Uterus (tissue), 4 donors: ENCODE measurements around the gene HMX2. TPM values are rescaled to one million over a fixed set of nuclear protein-coding genes. Genes with fewer than 3 reads are reported as not detected.

Experiments
- DNase-seq, 2 donors: peaks; one replicate each; pipeline ENCODE4 v3.0.0-alpha.2; 2019 to 2020
- H3K27ac ChIP-seq, 2 donors: fragments of 200-600 bp; sonication (generic); 1 replicate in 1 of 2; 2 replicates in 1 of 2; pipeline ENCODE4 v1.5.1; 2016 to 2018
- H3K27me3 ChIP-seq, 2 donors: fragments of 200-600 bp; sonication (generic); one replicate each; pipeline ENCODE4 v1.5.1; 2018 to 2019; ENCODE audit warnings: control low read depth in 1 of 2
- H3K36me3 ChIP-seq, 2 donors: fragments of 200-600 bp; sonication (generic); one replicate each; pipeline ENCODE4 v1.5.1; 2019; ENCODE audit warnings: control low read depth in 1 of 2
- H3K4me1 ChIP-seq, 2 donors: fragments of 200-600 bp; sonication (generic); one replicate each; pipeline ENCODE4 v1.5.1; 2018 to 2019; ENCODE audit warnings: control low read depth in 1 of 2
- H3K4me3 ChIP-seq, 2 donors: fragments of 200-600 bp; sonication (generic); 1 replicate in 1 of 2; 2 replicates in 1 of 2; pipeline ENCODE4 v1.5.1; 2018 to 2019; ENCODE audit warnings: mild to moderate bottlenecking in 1 of 2
- H3K9me3 ChIP-seq, 2 donors: fragments of 200-600 bp; sonication (generic); one replicate each; pipeline ENCODE4 v1.5.1; 2019; ENCODE audit warnings: control low read depth in 1 of 2
- POLR2A ChIP-seq, 2 donors: fragments of 450-650 bp; IDR thresholded peaks; one replicate each; pipeline ENCODE4 v1.6.1; 2016; ENCODE audit warnings: antibody characterized with exemption in 2 of 2, mild to moderate bottlenecking in 1 of 2, moderate library complexity in 1 of 2
- intact Hi-C: fragments of 100-400 bp; cut with DNase I; formaldehyde crosslinking; loops from one replicate; pipeline ENCODE4 v1.15.1; 2023; ENCODE audit warnings: low total_unique reads
- total RNA-seq, 4 donors: library from RNA; depleted of rRNA in 3 of 4; stranded (reverse); fragments of >200 nt in 3 of 4; gene quantifications; one replicate each; pipeline versions ENCODE4 v1.1.0 to v1.2.4, GENCODE V29; 2014 to 2023
- TF ChIP-seq, protein P1 (sequence below), 4 experiments: fragments of 200-600 bp in 2 of 4; fragments of 450-650 bp in 2 of 4; sonication (generic) in 2 of 4; IDR thresholded peaks; one replicate each; pipeline ENCODE4 v1.5.1; 2016 to 2019; ENCODE audit warnings: antibody characterized with exemption in 4 of 4, mild to moderate bottlenecking in 2 of 4, moderate library complexity in 1 of 4
- donor health status: DM: yes; HTN: yes; CAD: no.

HMX2 gene
- total RNA-seq, 4 donors from 2014 or later, result not detected

- H3K27me3 ChIP-seq, result no peaks in the 10 kb centered on the region
- H3K36me3 ChIP-seq, result no peaks in the 10 kb centered on the region
- no peak for DNase-seq
- H3K4me1 ChIP-seq, result no peaks in the 10 kb centered on the region
- H3K9me3 ChIP-seq, result peaks cover 0 to 7% of the 10 kb centered on the region in 2 donors
- no peak for TF ChIP-seq POLR2A (IDR thresholded peaks at IDR 0.05)
- TF ChIP-seq, protein P1, sequence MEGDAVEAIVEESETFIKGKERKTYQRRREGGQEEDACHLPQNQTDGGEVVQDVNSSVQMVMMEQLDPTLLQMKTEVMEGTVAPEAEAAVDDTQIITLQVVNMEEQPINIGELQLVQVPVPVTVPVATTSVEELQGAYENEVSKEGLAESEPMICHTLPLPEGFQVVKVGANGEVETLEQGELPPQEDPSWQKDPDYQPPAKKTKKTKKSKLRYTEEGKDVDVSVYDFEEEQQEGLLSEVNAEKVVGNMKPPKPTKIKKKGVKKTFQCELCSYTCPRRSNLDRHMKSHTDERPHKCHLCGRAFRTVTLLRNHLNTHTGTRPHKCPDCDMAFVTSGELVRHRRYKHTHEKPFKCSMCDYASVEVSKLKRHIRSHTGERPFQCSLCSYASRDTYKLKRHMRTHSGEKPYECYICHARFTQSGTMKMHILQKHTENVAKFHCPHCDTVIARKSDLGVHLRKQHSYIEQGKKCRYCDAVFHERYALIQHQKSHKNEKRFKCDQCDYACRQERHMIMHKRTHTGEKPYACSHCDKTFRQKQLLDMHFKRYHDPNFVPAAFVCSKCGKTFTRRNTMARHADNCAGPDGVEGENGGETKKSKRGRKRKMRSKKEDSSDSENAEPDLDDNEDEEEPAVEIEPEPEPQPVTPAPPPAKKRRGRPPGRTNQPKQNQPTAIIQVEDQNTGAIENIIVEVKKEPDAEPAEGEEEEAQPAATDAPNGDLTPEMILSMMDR (IDR thresholded peaks at IDR 0.05), result no peak
- intact Hi-C loops, result no loop called here
- no peak overlapping the region for H3K27ac ChIP-seq
- H3K4me3 ChIP-seq, result no peak overlapping the region
Measured at GRCh38 chr10:123180101-123181090, 32.5 kb downstream of the HMX2 start.

DNA sequence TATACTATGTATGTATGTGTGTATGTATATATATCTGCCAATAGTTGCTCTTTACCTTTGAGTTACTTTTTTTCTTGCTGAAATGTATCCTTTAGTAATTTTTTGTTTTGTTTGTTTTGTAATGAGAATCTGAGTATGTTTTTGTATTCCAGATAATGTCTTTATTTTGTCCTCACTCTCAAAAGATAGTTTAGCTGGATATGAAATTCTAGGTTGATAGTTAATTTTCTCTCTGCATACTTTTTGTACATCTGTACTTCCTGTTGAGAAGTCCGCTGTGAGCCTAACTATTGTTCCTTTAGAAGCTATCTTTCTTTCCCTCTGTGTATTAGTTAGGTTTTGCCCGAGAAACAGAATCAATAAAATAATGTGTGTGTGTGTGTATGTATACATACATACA lies 35.8 kb downstream of the HMX2 start:
- no peaks in the 10 kb centered on the region for H3K4me1 ChIP-seq
- H3K9me3 ChIP-seq, result peaks cover 0 to 7% of the 10 kb centered on the region in 2 donors
- no peak for TF ChIP-seq POLR2A (IDR thresholded peaks at IDR 0.05)
- TF ChIP-seq, protein P1 (IDR thresholded peaks at IDR 0.05), result no peak
- DNase-seq, result no peak
- intact Hi-C loops, result no loop called here
- no peak overlapping the region for H3K4me3 ChIP-seq
- no peaks in the 10 kb centered on the region for H3K27me3 ChIP-seq
- no peak overlapping the region for H3K27ac ChIP-seq
- H3K36me3 ChIP-seq, result no peaks in the 10 kb centered on the region

DNA sequence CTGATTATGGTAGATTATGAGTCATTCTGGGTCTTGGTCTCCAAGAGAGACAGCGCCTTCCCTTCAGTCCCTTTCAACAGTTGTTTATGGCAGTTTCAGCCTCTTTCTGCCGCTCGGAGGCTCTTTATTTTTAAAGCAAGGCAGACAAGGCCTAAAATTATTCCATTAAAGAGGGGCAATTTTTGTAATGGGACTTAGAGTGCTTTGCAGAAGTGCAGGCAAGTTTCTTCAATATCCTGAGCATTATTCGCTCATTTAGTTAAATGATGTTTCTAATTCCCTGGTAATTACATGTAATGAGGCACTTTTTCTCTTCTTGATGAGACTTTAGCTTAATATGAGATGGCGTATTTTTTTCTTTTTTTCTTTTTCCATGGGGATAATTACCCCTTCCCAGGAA lies 39.8 kb downstream of the HMX2 start:
- Histone ChIP-seq H3K27me3 (no peaks in the 10 kb centered on the region), H3K36me3 (no peaks in the 10 kb centered on the region), H3K4me1 (no peaks in the 10 kb centered on the region), H3K9me3 (peaks cover 0 to 7% of the 10 kb centered on the region in 2 donors), H3K27ac (no peak overlapping the region), H3K4me3 (no peak overlapping the region)
- intact Hi-C loops, result no loop called here
- TF ChIP-seq POLR2A (IDR thresholded peaks at IDR 0.05), result no peak
- TF ChIP-seq, protein P1 (IDR thresholded peaks at IDR 0.05), result no peak
- DNase-seq, result no peak

DNA sequence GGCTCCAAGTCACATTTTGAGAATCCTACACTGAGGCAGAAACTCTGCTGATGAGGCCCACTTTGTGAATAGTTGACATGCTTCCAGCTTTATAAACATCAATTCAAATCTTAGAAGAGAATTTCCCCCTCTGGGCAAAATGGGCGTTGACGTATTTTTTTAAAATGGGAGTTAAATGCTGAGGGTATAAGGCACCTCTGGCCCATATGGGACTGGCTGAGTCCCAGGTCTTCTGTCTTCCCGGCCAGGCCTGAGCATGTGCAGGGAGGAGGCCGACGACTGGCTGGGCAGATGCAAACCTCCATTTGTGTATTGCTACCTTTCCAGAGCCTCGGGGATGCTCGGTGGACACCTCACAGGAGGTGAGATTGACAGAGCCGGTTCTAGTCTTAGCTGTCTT lies 44.0 kb downstream of the HMX2 start:
- H3K4me3 ChIP-seq, result no peak overlapping the region
- no peak overlapping the region for H3K27ac ChIP-seq
- no peak for TF ChIP-seq POLR2A (IDR thresholded peaks at IDR 0.05)
- TF ChIP-seq, protein P1 (IDR thresholded peaks at IDR 0.05), result no peak
- H3K4me1 ChIP-seq, result no peaks in the 10 kb centered on the region
- no peaks in the 10 kb centered on the region for H3K27me3 ChIP-seq
- no peaks in the 10 kb centered on the region for H3K9me3 ChIP-seq
- intact Hi-C loops, result no loop called here
- DNase-seq, result no peak
- no peaks in the 10 kb centered on the region for H3K36me3 ChIP-seq

GRCh38 chr10:123194056-123194455 lies 46.1 kb downstream of the HMX2 start:
- Histone ChIP-seq H3K9me3 (no peaks in the 10 kb centered on the region), H3K4me3 (no peak overlapping the region), H3K27me3 (no peaks in the 10 kb centered on the region), H3K36me3 (no peaks in the 10 kb centered on the region), H3K4me1 (no peaks in the 10 kb centered on the region), H3K27ac (no peak overlapping the region)
- TF ChIP-seq POLR2A (IDR thresholded peaks at IDR 0.05), result no peak
- TF ChIP-seq, protein P1 (IDR thresholded peaks at IDR 0.05), result no peak
- intact Hi-C loops, result no loop called here
- DNase-seq, result no peak
